ENCODE data around the gene GASK1A.

Gene GASK1A

DNA sequence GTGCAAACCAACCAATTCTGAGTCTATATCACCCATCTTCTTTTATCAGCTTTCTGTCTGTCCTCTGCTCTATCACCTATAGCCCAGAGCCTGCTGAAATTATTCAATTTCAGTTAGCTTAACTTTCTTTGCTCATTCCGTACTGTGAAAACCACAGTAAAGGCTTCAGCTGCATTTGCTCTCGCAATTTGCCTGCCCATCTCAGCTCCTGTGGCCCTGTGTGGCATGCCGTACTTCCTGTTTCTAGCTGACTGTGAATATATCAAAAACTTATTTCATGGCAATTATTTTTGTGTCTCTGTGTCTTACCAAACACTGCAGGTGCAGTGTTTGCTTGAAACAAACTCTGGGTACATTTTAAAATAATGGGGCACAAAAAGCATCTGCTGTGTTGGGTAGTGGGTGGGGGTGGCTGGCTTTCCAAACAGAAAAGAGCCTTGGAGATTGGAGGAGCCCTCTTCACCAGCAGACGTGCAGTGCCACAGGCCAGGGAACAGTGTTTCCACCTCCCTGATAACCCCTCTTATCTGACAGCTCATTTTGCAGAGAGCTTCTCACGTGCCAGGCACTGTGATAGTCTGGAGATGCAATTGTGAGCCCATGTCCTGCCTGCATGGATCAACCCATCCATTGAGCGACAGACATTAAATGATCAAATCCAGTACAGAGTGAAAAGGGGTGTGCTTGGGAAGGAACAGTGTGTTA lies 45.2 kb downstream of the GASK1A start:
- H3K4me3 ChIP-seq (replicated peaks in 1 of 2; ENCODE audit: low read depth in 2 of 2, low read length in 2 of 2), result no peak overlapping the region
- DNase-seq (ENCODE audit: low read depth in 2 of 2), result no peak
- TF ChIP-seq, protein P1, sequence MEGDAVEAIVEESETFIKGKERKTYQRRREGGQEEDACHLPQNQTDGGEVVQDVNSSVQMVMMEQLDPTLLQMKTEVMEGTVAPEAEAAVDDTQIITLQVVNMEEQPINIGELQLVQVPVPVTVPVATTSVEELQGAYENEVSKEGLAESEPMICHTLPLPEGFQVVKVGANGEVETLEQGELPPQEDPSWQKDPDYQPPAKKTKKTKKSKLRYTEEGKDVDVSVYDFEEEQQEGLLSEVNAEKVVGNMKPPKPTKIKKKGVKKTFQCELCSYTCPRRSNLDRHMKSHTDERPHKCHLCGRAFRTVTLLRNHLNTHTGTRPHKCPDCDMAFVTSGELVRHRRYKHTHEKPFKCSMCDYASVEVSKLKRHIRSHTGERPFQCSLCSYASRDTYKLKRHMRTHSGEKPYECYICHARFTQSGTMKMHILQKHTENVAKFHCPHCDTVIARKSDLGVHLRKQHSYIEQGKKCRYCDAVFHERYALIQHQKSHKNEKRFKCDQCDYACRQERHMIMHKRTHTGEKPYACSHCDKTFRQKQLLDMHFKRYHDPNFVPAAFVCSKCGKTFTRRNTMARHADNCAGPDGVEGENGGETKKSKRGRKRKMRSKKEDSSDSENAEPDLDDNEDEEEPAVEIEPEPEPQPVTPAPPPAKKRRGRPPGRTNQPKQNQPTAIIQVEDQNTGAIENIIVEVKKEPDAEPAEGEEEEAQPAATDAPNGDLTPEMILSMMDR (IDR thresholded peaks at IDR 0.05; ENCODE audit: low read depth, low read length), result no peak

DNA sequence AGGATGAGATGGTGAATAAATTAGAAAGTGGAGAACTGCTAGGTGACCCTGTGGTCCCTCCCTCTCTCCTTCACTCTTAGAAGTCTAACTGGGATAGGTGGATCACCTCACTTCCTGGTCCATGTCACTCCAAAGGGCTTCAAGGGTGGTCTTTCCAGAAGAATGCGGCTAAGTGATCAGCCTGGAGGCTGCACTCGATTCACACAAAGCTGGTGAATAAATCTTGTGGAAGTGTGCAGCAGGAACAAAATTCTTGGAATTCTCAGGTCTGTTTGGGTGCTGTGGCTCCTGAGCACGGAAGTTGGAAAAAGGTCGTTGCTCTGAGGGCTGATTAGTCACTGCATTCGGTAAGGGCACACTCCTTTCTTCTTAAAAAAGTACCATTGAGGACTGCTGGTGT lies 46.3 kb downstream of the GASK1A start:
- no peak overlapping the region for H3K4me3 ChIP-seq (replicated peaks in 1 of 2; ENCODE audit: low read depth in 2 of 2, low read length in 2 of 2)
- DNase-seq (ENCODE audit: low read depth in 2 of 2), result no peak
- TF ChIP-seq, protein P1 (IDR thresholded peaks at IDR 0.05; ENCODE audit: low read depth, low read length), result no peak

DNA sequence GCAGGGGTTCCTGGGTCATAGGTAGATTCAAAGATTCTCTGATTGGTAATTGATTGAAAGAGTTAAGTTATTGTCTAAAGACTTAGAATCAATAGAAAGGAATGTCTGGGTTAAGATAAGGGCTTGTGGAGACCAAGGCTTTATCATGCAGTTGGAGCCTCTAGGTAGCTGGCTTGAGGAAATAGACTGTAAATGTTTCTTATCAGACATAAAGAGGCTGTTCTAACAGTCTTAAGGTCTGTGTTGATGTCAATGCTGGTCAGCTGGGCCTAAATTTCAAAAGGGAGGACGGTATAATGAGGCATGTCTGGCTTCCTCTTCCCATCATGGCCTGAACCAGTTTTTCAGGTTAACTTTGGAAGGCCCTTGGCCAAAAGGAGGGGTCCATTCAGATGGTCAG lies 48.9 kb downstream of the GASK1A start:
- no peak for DNase-seq (ENCODE audit: low read depth in 2 of 2)
- H3K4me3 ChIP-seq (replicated peaks in 1 of 2; ENCODE audit: low read depth in 2 of 2, low read length in 2 of 2), result no peak overlapping the region
- TF ChIP-seq, protein P1 (IDR thresholded peaks at IDR 0.05; ENCODE audit: low read depth, low read length), result no peak

DNA sequence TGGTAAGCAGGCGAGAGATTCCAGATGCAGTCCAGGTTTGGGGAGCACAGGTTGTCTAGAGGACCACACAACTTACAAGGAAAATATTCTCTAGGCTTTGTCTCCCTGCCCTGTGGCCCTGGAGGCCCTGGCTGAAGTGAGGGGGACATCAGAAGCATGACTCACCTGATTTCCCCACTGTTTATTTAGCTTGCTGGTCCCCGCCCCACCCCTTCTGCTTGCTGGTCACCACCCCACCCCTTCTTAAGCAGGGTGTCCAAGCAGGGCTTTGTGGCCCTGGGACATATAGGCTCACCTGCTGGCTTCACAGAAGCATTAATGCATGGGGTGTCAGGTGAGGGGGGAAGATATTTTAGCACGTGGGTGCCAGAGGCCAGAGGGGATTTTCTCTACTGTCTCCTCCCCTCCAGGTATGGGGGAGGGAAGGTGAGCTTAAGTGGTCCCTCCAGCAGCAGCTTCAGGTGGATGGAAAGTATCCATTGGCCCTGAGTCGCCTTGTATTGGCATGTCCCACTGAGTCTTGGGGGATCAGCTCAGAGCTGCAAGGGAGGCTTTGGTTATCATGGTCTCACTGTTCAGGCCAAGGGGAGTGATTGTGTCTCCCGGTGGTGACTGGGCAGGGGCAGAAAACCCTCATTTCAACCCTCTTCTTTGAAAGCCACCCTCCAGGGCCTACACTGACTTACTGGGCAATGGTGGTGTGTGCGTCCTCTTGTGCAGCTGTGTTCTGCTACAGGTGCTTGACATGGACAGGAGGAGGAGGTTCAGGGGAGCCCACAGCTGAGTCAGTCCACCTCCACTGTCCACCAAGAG lies 49.8 kb downstream of the GASK1A start:
- TF ChIP-seq, protein P1 (IDR thresholded peaks at IDR 0.05; ENCODE audit: low read depth, low read length), result no peak
- DNase-seq (ENCODE audit: low read depth in 2 of 2), result no peak
- H3K4me3 ChIP-seq (replicated peaks in 1 of 2; ENCODE audit: low read depth in 2 of 2, low read length in 2 of 2), result no peak overlapping the region

DNA sequence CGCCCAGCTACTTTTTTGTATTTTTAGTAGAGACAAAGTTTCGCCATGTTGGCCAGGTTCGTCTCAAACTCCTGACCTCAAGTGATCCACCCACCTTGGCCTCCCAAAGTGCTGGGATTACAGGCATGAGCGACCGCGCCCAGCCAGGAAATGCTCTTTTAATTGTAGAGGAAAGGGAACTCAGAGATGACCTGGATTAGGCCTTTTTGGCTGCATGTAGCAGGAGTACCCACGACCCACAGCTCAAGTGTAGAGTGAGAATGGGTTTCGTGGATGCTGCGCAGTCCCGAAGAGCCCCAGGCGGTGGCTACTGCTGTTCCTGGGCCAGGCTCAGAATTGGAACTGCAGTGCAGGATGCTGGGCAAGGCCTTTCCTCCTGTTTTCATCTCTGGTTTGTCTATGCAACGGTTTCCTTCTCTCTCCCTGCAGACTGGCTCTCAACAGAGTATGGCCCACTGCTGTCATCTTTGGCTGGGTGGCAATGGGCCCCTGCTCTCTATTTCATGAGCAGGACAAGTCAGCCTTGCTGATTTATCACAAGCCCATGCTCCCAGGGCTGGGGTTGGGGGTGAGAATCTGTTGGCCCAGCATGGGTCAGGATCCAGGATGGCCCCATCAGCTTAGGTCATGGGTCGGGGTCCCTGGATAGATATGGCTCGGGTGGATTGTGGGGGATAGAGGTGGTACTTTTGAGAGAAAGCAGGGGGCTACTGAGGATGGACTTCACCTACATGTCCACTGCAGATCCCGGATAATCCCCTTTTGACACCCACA lies 51.2 kb downstream of the GASK1A start:
- H3K4me3 ChIP-seq (replicated peaks in 1 of 2; ENCODE audit: low read depth in 2 of 2, low read length in 2 of 2), result no peak overlapping the region
- DNase-seq (ENCODE audit: low read depth in 2 of 2), result no peak
- TF ChIP-seq, protein P1 (IDR thresholded peaks at IDR 0.05; ENCODE audit: low read depth, low read length), result no peak

DNA sequence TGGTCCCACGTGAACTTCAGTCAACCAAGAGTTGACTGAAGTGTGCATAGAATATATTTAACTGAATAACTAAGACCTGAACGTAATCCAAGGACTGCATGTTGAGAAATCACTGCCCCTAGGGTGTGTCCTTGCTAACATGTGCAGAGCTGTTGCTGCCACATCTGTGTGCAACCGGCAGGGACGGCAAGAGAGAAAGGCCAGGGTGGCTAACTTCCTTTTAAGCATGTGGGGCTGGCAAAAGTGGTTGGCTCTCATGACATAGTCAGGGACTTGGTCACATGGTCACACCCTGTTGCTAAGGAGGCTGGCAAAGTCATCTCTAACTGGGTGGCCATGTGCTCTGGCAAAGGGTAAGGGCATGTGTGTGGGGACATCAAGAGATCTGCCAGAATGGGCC lies 52.4 kb downstream of the GASK1A start:
- TF ChIP-seq, protein P1 (IDR thresholded peaks at IDR 0.05; ENCODE audit: low read depth, low read length), result no peak
- no peak overlapping the region for H3K4me3 ChIP-seq (replicated peaks in 1 of 2; ENCODE audit: low read depth in 2 of 2, low read length in 2 of 2)
- DNase-seq (ENCODE audit: low read depth in 2 of 2), result no peak
